Hippocampal formation (tissue), 2 donors: ENCODE measurements around the gene CORO7.
"Not testable (repeated sequence)": the region's sequence is repeated elsewhere in the genome, so short reads cannot be mapped to it uniquely, and the experiment has no call there.

ENCODE experiments used
- DNase-seq, 2 donors: peaks; one replicate each; lab custom pipeline; 2025; lab: John Stamatoyannopoulos, UW

Gene CORO7

GRCh38 chr16:4336701-4337539, 79.5 kb downstream of the CORO7 start:
- no peak for DNase-seq

GRCh38 chr16:4334724-4335495, 81.5 kb downstream of the CORO7 start:
- DNase-seq = no peak

- DNase-seq = not testable (repeated sequence)
Observed at GRCh38 chr16:4333714-4334113, 82.7 kb downstream of the CORO7 start.

- DNase-seq = no peak
Observed at GRCh38 chr16:4333308-4333638, 83.1 kb downstream of the CORO7 start.

GRCh38 chr16:4332623-4333307, 83.6 kb downstream of the CORO7 start:
- no peak for DNase-seq

GRCh38 chr16:4332083-4332482, 84.3 kb downstream of the CORO7 start:
- DNase-seq = no peak

- DNase-seq = peak; percentile 42 to 68
Observed at GRCh38 chr16:4330277-4330874, 86.0 kb downstream of the CORO7 start.

GRCh38 chr16:4328782-4329775, 87.3 kb downstream of the CORO7 start:
- no peak for DNase-seq

GRCh38 chr16:4328046-4328781, 88.2 kb downstream of the CORO7 start:
- peak; percentile 62 to 70 for DNase-seq

- DNase-seq = no peak
Observed at GRCh38 chr16:4327386-4328045, 88.9 kb downstream of the CORO7 start.

GRCh38 chr16:4325253-4325758, 91.1 kb downstream of the CORO7 start:
- DNase-seq = no peak

- no peak for DNase-seq
Observed at GRCh38 chr16:4324492-4325252, 91.7 kb downstream of the CORO7 start.

GRCh38 chr16:4323845-4324488, 92.4 kb downstream of the CORO7 start:
- DNase-seq = no peak

GRCh38 chr16:4323071-4323844, 93.1 kb downstream of the CORO7 start:
- DNase-seq = peak; percentile 9 to 34

- DNase-seq = no peak
Observed at GRCh38 chr16:4322121-4323052, 94.0 kb downstream of the CORO7 start.
